GM12892 (cell line): ENCODE measurements around the gene C6orf120.

Experiments used
- POLR2A ChIP-seq: IDR thresholded peaks from 2 replicates; pipeline ENCODE4 v1.6.1; 2011; ENCODE audit warnings: low read depth, low read length, control low read depth
- TAF1 ChIP-seq: IDR thresholded peaks from 2 replicates; pipeline ENCODE4 v1.6.1; 2011; ENCODE audit warnings: low read depth, mild to moderate bottlenecking, control low read depth, low read length, borderline replicate concordance

GRCh38 chr6:169665289-169665688, 36.6 kb upstream of the C6orf120 start:
- TF ChIP-seq POLR2A (no peak), TAF1 (no peak)
